Measurements from ENCODE around the gene SLC39A1. TPM values are rescaled to one million over a fixed set of nuclear protein-coding genes. Genes with fewer than 3 reads are reported as not detected.

The SLC39A1 gene
- total and polyA plus RNA-seq, 2 of the 8 experiments (the other 6 are each of a cell fraction or from before 2014, with no cell fraction given), result 238 to 337 TPM

DNA sequence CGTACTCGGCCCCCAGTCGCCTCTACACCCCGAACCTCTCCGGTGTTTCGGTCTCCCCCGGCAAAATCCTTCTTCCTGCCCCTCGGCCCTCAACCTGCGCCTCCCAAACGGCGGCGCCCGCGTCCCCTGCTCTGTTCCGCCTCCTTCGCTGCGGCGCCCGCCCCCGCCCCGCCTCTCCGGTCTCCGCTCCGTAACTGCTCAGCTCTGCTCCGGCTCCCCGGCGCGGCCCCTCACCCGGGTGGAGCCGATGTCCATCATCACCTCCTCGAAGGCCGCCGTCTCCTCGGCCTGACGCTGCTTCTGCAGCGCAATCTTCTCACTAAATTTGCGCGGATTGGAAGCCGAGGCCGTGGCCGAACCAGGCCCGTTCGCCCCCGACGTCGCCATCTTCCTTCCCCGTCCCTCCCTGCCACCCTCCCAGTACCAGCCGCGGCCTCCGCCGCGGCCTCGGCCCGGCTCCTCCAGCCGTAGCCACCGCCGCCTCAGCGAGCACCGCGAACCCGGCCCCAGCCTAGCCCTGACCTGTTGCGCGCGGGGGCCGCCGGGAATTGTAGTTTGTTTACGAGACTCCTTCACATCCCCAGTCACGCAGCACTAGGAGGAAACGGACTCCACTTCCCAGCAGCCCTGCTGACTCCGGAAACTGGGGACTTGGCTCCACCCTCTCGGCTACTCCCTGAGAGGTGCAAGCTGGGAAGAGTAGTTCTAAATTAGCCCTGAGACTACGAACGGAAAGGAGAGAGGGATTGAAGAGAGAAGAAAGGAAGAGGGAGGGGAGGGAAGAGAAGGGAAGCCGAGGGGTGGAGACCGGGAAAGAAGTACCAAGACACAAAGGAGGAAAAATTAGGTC lies 5.0 kb downstream of the SLC39A1 start, which contains the start of gene CRTC2 (continued):
- TF ChIP-seq RAD21 (IDR thresholded peaks at IDR 0.05 in 1 of 2, conservative IDR thresholded peaks at IDR 0.05 in 1 of 2; ENCODE audit: low read depth in 2 of 2, low read length in 2 of 2) (no peak; a peak in 1 of 4 replicates), NANOG (IDR thresholded peaks at IDR 0.05; ENCODE audit: insufficient read depth, low read depth, low read length, poor library complexity, severe bottlenecking) (no peak), HDAC2 (IDR thresholded peaks at IDR 0.05; ENCODE audit: borderline replicate concordance in 1 of 2, low read depth in 2 of 2, low read length in 2 of 2) (no peak)
- TF ChIP-seq, protein P1, sequence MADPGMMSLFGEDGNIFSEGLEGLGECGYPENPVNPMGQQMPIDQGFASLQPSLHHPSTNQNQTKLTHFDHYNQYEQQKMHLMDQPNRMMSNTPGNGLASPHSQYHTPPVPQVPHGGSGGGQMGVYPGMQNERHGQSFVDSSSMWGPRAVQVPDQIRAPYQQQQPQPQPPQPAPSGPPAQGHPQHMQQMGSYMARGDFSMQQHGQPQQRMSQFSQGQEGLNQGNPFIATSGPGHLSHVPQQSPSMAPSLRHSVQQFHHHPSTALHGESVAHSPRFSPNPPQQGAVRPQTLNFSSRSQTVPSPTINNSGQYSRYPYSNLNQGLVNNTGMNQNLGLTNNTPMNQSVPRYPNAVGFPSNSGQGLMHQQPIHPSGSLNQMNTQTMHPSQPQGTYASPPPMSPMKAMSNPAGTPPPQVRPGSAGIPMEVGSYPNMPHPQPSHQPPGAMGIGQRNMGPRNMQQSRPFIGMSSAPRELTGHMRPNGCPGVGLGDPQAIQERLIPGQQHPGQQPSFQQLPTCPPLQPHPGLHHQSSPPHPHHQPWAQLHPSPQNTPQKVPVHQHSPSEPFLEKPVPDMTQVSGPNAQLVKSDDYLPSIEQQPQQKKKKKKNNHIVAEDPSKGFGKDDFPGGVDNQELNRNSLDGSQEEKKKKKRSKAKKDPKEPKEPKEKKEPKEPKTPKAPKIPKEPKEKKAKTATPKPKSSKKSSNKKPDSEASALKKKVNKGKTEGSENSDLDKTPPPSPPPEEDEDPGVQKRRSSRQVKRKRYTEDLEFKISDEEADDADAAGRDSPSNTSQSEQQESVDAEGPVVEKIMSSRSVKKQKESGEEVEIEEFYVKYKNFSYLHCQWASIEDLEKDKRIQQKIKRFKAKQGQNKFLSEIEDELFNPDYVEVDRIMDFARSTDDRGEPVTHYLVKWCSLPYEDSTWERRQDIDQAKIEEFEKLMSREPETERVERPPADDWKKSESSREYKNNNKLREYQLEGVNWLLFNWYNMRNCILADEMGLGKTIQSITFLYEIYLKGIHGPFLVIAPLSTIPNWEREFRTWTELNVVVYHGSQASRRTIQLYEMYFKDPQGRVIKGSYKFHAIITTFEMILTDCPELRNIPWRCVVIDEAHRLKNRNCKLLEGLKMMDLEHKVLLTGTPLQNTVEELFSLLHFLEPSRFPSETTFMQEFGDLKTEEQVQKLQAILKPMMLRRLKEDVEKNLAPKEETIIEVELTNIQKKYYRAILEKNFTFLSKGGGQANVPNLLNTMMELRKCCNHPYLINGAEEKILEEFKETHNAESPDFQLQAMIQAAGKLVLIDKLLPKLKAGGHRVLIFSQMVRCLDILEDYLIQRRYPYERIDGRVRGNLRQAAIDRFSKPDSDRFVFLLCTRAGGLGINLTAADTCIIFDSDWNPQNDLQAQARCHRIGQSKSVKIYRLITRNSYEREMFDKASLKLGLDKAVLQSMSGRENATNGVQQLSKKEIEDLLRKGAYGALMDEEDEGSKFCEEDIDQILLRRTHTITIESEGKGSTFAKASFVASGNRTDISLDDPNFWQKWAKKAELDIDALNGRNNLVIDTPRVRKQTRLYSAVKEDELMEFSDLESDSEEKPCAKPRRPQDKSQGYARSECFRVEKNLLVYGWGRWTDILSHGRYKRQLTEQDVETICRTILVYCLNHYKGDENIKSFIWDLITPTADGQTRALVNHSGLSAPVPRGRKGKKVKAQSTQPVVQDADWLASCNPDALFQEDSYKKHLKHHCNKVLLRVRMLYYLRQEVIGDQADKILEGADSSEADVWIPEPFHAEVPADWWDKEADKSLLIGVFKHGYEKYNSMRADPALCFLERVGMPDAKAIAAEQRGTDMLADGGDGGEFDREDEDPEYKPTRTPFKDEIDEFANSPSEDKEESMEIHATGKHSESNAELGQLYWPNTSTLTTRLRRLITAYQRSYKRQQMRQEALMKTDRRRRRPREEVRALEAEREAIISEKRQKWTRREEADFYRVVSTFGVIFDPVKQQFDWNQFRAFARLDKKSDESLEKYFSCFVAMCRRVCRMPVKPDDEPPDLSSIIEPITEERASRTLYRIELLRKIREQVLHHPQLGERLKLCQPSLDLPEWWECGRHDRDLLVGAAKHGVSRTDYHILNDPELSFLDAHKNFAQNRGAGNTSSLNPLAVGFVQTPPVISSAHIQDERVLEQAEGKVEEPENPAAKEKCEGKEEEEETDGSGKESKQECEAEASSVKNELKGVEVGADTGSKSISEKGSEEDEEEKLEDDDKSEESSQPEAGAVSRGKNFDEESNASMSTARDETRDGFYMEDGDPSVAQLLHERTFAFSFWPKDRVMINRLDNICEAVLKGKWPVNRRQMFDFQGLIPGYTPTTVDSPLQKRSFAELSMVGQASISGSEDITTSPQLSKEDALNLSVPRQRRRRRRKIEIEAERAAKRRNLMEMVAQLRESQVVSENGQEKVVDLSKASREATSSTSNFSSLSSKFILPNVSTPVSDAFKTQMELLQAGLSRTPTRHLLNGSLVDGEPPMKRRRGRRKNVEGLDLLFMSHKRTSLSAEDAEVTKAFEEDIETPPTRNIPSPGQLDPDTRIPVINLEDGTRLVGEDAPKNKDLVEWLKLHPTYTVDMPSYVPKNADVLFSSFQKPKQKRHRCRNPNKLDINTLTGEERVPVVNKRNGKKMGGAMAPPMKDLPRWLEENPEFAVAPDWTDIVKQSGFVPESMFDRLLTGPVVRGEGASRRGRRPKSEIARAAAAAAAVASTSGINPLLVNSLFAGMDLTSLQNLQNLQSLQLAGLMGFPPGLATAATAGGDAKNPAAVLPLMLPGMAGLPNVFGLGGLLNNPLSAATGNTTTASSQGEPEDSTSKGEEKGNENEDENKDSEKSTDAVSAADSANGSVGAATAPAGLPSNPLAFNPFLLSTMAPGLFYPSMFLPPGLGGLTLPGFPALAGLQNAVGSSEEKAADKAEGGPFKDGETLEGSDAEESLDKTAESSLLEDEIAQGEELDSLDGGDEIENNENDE (IDR thresholded peaks at IDR 0.05; ENCODE audit: insufficient replicate concordance, low read length), result no peak
- TF ChIP-seq, protein P2, sequence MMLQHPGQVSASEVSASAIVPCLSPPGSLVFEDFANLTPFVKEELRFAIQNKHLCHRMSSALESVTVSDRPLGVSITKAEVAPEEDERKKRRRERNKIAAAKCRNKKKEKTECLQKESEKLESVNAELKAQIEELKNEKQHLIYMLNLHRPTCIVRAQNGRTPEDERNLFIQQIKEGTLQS (IDR thresholded peaks at IDR 0.05; ENCODE audit: insufficient read depth, low read depth, low read length), result no peak
- TF ChIP-seq, protein P3, sequence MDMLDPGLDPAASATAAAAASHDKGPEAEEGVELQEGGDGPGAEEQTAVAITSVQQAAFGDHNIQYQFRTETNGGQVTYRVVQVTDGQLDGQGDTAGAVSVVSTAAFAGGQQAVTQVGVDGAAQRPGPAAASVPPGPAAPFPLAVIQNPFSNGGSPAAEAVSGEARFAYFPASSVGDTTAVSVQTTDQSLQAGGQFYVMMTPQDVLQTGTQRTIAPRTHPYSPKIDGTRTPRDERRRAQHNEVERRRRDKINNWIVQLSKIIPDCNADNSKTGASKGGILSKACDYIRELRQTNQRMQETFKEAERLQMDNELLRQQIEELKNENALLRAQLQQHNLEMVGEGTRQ (IDR thresholded peaks at IDR 0.05; ENCODE audit: low read length), result no peak
